Activated T-helper 2 cell treated with anti-CD3 and anti-CD28 coated beads, Interferon-gamma antibody, Interleukin-2, Interleukin-4, amounts not matched to agents 10 μg/mL and 5 μg/mL and 100 μg/mL, durations not matched to agents 14 hours and 24 hours and 36 hours (primary cell): ENCODE measurements around the gene CD93. TPM values are rescaled to one million over a fixed set of nuclear protein-coding genes. Genes with fewer than 3 reads are reported as not detected.

ENCODE experiments used
- DNase-seq: peaks from one replicate; pipeline ENCODE4 v3.0.0; 2021; ENCODE audit warnings: low spot score
- H3K27ac Mint-ChIP-seq: one replicate; pipeline ENCODE4 v1.8.0; 2021; ENCODE audit warnings: mixed read lengths
- H3K27me3 Mint-ChIP-seq: one replicate; pipeline ENCODE4 v1.8.0; 2021; ENCODE audit warnings: low read depth, mixed read lengths
- H3K36me3 Mint-ChIP-seq: one replicate; pipeline ENCODE4 v1.8.0; 2021; ENCODE audit warnings: low read depth, mixed read lengths
- H3K4me1 Mint-ChIP-seq: one replicate; pipeline ENCODE4 v1.8.0; 2021; ENCODE audit warnings: low read depth, mixed read lengths
- H3K4me3 Mint-ChIP-seq: one replicate; pipeline ENCODE4 v1.8.0; 2021; ENCODE audit warnings: low read depth, mild to moderate bottlenecking, moderate library complexity, mixed read lengths
- H3K9me3 Mint-ChIP-seq: one replicate; pipeline ENCODE4 v1.8.0; 2021; ENCODE audit warnings: mixed read lengths
- intact Hi-C: fragments of 100-400 bp; cut with micrococcal nuclease; formaldehyde crosslinking; loops from one replicate; pipeline ENCODE4 v1.15.1; 2023
- total RNA-seq: library from RNA; stranded (reverse); gene quantifications from 2 replicates; pipeline ENCODE4 v1.2.3, GENCODE V29; 2022

The CD93 gene
- total RNA-seq, 1 donor from 2014 or later: 1.9 TPM

- no peak for DNase-seq
- Mint-ChIP-seq H3K4me1 (peaks cover 4% of the 10 kb centered on the region), H3K4me3 (no peak overlapping the region), H3K9me3 (no peaks in the 10 kb centered on the region), H3K36me3 (no peaks in the 10 kb centered on the region), H3K27me3 (peaks cover 5% of the 10 kb centered on the region), H3K27ac (no peak overlapping the region)
- intact Hi-C loops: no loop called here
Measured at GRCh38 chr20:23126281-23127061, 40.3 kb upstream of the CD93 start.

GRCh38 chr20:23125625-23126191 lies 39.6 kb upstream of the CD93 start:
- peaks cover 6% of the 10 kb centered on the region for H3K4me1 Mint-ChIP-seq
- no peak overlapping the region for H3K4me3 Mint-ChIP-seq
- H3K27ac Mint-ChIP-seq: no peak overlapping the region
- H3K36me3 Mint-ChIP-seq: no peaks in the 10 kb centered on the region
- intact Hi-C loops: no loop called here
- DNase-seq: no peak
- peaks cover 5% of the 10 kb centered on the region for H3K27me3 Mint-ChIP-seq
- no peaks in the 10 kb centered on the region for H3K9me3 Mint-ChIP-seq

- Mint-ChIP-seq H3K27me3 (peaks cover 9% of the 10 kb centered on the region), H3K9me3 (no peaks in the 10 kb centered on the region), H3K4me1 (peaks cover 6% of the 10 kb centered on the region), H3K36me3 (no peaks in the 10 kb centered on the region), H3K27ac (no peak overlapping the region), H3K4me3 (no peak overlapping the region)
- intact Hi-C loops: no loop called here
- no peak for DNase-seq
Measured at GRCh38 chr20:23125159-23125558, 39.0 kb upstream of the CD93 start.

- intact Hi-C loops: no loop called here
- H3K4me1 Mint-ChIP-seq: peaks cover 6% of the 10 kb centered on the region
- H3K9me3 Mint-ChIP-seq: no peaks in the 10 kb centered on the region
- DNase-seq: no peak
- no peak overlapping the region for H3K27ac Mint-ChIP-seq
- no peaks in the 10 kb centered on the region for H3K36me3 Mint-ChIP-seq
- H3K4me3 Mint-ChIP-seq: no peak overlapping the region
- H3K27me3 Mint-ChIP-seq: peaks cover 10% of the 10 kb centered on the region
Measured at GRCh38 chr20:23123886-23124285, 37.8 kb upstream of the CD93 start.

- H3K27me3 Mint-ChIP-seq: peaks cover 10% of the 10 kb centered on the region
- no peak for DNase-seq
- no peak overlapping the region for H3K27ac Mint-ChIP-seq
- intact Hi-C loops: no loop called here
- H3K4me1 Mint-ChIP-seq: peaks cover 6% of the 10 kb centered on the region
- no peaks in the 10 kb centered on the region for H3K9me3 Mint-ChIP-seq
- H3K36me3 Mint-ChIP-seq: no peaks in the 10 kb centered on the region
- H3K4me3 Mint-ChIP-seq: no peak overlapping the region
Measured at GRCh38 chr20:23122796-23123655, 36.9 kb upstream of the CD93 start.

- Mint-ChIP-seq H3K4me1 (peaks cover 6% of the 10 kb centered on the region), H3K4me3 (no peak overlapping the region), H3K9me3 (no peaks in the 10 kb centered on the region), H3K36me3 (no peaks in the 10 kb centered on the region), H3K27me3 (peaks cover 10% of the 10 kb centered on the region), H3K27ac (no peak overlapping the region)
- intact Hi-C loops: no loop called here
- no peak for DNase-seq
Measured at GRCh38 chr20:23122321-23122720, 36.2 kb upstream of the CD93 start.

- DNase-seq: no peak
- peaks cover 6% of the 10 kb centered on the region for H3K4me1 Mint-ChIP-seq
- H3K4me3 Mint-ChIP-seq: no peak overlapping the region
- H3K9me3 Mint-ChIP-seq: no peaks in the 10 kb centered on the region
- H3K36me3 Mint-ChIP-seq: no peaks in the 10 kb centered on the region
- H3K27me3 Mint-ChIP-seq: peaks cover 10% of the 10 kb centered on the region
- H3K27ac Mint-ChIP-seq: no peak overlapping the region
- intact Hi-C loops: no loop called here
Measured at GRCh38 chr20:23121751-23122320, 35.7 kb upstream of the CD93 start.

- H3K27me3 Mint-ChIP-seq: peaks cover 10% of the 10 kb centered on the region
- no peak overlapping the region for H3K27ac Mint-ChIP-seq
- H3K4me1 Mint-ChIP-seq: peaks cover 6% of the 10 kb centered on the region
- H3K36me3 Mint-ChIP-seq: no peaks in the 10 kb centered on the region
- no peaks in the 10 kb centered on the region for H3K9me3 Mint-ChIP-seq
- intact Hi-C loops: no loop called here
- DNase-seq: no peak
- H3K4me3 Mint-ChIP-seq: no peak overlapping the region
Measured at GRCh38 chr20:23120936-23121750, 35.0 kb upstream of the CD93 start.

- H3K9me3 Mint-ChIP-seq: no peaks in the 10 kb centered on the region
- no peak for DNase-seq
- no peak overlapping the region for H3K4me3 Mint-ChIP-seq
- intact Hi-C loops: no loop called here
- H3K27me3 Mint-ChIP-seq: peaks cover 10% of the 10 kb centered on the region
- peaks cover 6% of the 10 kb centered on the region for H3K4me1 Mint-ChIP-seq
- no peaks in the 10 kb centered on the region for H3K36me3 Mint-ChIP-seq
- no peak overlapping the region for H3K27ac Mint-ChIP-seq
Measured at GRCh38 chr20:23120261-23120660, 34.1 kb upstream of the CD93 start.

GRCh38 chr20:23119456-23120216 lies 33.5 kb upstream of the CD93 start:
- Mint-ChIP-seq H3K9me3 (no peaks in the 10 kb centered on the region), H3K36me3 (no peaks in the 10 kb centered on the region)
- intact Hi-C loops: no loop called here

GRCh38 chr20:23118766-23119165 lies 32.6 kb upstream of the CD93 start:
- H3K4me1 Mint-ChIP-seq: peaks cover 6% of the 10 kb centered on the region
- H3K36me3 Mint-ChIP-seq: no peaks in the 10 kb centered on the region
- DNase-seq: no peak
- H3K4me3 Mint-ChIP-seq: no peak overlapping the region
- no peak overlapping the region for H3K27ac Mint-ChIP-seq
- no peaks in the 10 kb centered on the region for H3K9me3 Mint-ChIP-seq
- intact Hi-C loops: no loop called here
- peaks cover 10% of the 10 kb centered on the region for H3K27me3 Mint-ChIP-seq

More at GRCh38 chr20:23119456-23120216, 33.5 kb upstream of the CD93 start:
- Mint-ChIP-seq H3K4me1 (peaks cover 6% of the 10 kb centered on the region), H3K27ac (no peak overlapping the region), H3K4me3 (no peak overlapping the region), H3K27me3 (peaks cover 10% of the 10 kb centered on the region)
- no peak for DNase-seq
